NCI-H82 treated with DMSO at 0.1 percent for 48 hours (cell line): Measurements from ENCODE around the gene LAMB3.

ENCODE experiments used
- DNase-seq: peaks from one replicate; lab custom pipeline; 2025; ENCODE audit not compliant: unreplicated experiment; lab: John Stamatoyannopoulos, UW

The LAMB3 gene

DNA sequence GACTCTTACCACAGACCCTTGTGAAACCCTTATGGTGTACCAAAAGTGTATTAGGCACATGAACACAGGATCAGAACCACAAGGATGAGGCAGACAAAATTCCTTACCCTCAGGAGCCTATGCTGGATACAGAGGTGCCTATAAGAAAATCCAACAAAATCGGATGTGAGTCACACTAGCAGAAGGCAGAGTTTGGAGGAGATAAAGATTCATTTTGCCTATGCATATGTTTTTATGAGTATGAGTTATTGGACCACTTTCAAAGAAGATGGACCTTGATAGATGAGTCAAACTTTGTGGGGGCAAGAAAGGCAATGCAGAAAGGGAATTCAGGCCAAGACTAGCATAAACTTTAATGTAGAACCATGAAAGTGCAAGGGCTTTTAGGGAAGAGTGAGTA is 51.7 kb downstream of the LAMB3 start:
- DNase-seq: no peak

DNA sequence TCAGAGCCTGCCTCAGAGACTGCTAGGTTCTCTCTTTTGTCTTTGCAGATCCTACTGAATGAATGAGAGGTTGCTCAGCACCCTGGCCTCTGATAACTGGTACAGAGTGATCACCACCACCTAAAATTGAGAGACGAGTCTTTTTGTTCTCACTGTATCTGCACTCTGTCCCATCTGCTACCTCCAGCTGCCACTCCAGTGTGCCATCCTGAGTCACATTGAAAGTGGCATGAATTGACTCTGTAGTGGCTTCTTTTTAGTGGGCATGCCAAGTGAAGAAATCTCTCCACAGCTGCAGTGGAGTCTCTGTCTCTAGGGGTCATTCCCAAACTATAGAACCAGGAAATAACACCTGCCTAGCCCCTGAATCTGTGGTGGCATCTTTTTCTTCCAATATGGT is 54.0 kb downstream of the LAMB3 start:
- no peak for DNase-seq

DNA sequence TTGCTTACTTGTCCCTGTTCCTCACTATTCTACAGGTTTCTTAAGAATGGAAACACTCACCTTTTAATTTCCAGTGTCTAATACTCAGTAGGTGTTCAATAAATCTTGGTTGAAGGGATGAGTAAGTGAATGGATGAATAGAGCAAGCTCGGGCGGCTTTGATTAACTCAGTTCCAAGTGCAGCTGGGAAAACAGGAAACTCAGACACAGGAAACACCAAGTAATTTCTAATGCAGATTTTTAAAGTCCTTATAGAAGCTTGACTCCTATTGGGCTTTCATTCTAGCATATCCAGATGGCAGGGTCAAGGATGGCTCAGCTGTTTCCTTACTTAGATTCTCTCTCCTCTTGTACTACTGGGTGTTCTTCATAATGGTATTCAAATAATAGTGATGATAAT is 54.7 kb downstream of the LAMB3 start:
- DNase-seq: no peak

- DNase-seq: no peak
Observed at GRCh38 chr1:209595599-209596285, 56.5 kb downstream of the LAMB3 start.

GRCh38 chr1:209595028-209595427 is 57.2 kb downstream of the LAMB3 start:
- no peak for DNase-seq

DNA sequence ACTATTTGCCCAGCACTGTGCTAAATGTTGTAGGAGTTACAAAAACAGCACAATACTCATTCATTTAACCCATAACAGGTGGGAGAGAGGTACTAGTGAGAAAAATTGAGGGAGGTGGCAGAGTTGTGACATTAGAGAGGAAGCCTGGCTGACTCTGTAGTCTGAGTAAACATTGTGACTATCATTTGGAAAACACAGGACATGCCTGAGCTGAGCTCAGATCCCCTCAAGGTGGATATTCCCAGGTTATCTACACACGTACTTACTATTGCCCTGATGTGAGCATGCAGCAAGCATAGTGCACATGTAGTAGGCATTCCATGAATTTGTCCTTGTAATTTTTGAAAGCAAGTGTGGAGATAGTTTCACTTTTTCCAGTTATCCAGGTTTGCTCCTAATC is 57.8 kb downstream of the LAMB3 start:
- no peak for DNase-seq

GRCh38 chr1:209593747-209594146 is 58.5 kb downstream of the LAMB3 start:
- no peak for DNase-seq

GRCh38 chr1:209590405-209590804 is 61.8 kb downstream of the LAMB3 start:
- peak; percentile 30 for DNase-seq

DNA sequence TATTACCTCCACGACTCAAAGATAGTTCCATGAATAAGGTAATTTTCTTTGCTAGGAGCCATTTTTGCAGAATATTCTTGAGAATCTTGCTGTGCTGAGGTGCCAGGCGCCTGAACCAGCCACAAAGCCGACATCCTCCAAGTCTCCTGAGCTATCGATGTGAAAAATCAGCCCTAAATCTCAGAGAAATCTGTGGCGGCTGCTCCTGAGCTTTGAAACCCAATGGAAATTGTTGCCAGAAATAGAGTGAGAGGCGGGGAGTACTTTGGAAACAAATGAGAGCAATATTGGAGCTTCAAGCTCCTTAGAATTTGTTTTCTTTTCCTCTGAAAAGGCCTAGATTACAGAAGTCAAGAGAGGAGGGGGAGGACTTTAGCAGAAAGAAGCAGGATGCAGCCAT is 62.4 kb downstream of the LAMB3 start:
- DNase-seq: no peak

DNA sequence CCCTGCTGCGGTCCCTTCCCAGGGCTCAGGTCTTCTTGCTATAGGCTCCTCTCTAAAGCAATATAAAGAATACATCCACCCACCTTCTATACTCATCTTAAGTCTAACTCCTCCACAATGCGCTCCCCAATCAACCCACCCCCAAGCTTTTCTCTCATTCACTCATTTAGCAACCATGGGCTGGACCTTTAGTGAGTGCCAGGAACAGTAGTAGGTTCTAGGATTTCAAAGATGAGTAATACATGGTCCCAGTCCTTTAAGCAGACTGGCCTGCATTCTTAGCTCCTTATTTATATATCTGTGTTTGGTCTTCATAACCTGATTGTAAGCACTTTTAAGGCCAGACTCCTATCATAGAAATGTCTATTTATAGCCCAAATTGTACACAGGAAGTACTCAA is 62.8 kb downstream of the LAMB3 start:
- DNase-seq: no peak

DNA sequence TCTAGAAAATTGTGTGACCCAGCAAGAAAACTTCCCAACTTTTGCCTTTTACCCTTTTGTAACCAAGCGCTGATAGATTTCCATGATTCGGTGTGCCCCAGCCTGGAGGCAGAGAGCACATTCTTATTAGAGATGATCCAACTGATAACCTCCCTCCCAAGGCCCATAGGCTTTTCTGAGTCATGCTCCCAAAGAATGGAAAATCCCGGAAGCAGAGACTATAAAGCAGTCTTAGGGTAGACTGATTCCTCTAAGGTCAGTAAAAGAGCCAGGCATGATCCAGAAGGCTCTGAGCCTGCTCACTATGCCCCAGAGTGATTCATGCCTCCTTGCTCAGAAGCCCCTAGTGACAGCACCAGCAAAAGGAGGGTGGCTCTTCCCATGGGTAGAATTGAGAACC is 64.4 kb downstream of the LAMB3 start:
- DNase-seq: no peak

- DNase-seq: no peak
Observed at GRCh38 chr1:209586221-209586740, 65.9 kb downstream of the LAMB3 start.

DNA sequence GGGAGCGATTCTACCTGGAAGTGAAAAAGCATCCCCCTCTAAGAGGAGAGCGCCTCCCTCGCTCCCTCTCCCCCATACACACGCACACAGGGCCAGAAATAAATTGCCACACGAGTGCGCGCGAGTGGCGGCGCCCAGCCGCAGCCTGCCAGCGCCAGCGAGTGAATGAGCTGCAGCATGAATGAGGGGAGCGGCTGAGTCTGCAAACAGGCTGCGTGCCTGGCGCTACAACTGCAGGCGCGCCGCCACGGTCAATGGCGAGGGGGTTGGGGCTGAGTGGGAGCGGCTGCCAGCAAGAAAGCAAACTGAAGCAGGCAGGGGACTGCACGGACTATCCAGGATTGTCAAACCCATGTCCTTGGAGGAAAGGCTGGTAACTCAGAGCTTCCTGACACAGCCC is 66.6 kb downstream of the LAMB3 start:
- no peak for DNase-seq

DNA sequence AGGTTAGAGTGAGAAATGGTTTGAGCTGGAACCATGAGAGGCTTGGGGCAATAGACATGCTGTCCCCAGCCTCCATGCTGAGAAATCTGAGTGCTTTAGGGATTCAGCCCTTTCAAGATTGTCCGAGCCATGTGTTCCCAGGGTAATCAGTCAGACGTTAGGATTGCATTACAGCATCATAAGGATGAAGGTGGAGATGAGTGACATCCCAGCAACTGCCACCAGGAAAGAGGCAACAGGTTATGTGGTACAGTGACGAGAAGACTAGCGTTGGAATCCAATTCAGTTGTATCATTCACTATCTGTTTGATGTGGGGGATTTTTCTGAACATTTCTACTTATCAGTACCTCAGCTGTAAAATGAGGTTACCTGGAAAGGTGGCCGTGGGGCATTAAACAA is 67.0 kb downstream of the LAMB3 start:
- no peak for DNase-seq

DNA sequence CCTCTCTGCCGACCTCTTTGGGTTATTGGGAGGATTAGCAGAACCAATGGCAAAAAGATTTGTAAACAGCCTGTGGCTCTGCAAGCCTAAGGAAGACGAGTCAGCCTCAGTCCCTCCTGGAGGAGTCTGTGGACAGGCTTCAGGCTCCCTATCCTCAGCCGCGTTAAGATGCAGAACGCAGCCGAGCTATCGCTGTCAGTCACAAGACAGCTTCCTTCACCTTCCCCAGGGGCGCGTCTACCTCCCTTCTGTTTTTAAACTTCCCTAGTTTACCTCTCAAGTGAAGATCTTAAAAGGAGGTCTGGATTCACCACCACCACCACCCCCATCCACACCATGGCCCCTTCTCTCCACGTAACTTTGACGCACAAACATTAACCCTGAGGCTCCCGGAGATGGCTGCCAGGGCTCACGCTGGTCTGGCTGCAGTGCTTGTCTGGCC is 68.0 kb downstream of the LAMB3 start:
- no peak for DNase-seq

GRCh38 chr1:209583408-209583807 is 68.8 kb downstream of the LAMB3 start, which contains the start of gene CAMK1G:
TSS of gene CAMK1G (plus strand) at chr1:209583714. CDS start at chr1:209594984, 11,270 bp downstream.
- DNase-seq: peak; percentile 77

DNA sequence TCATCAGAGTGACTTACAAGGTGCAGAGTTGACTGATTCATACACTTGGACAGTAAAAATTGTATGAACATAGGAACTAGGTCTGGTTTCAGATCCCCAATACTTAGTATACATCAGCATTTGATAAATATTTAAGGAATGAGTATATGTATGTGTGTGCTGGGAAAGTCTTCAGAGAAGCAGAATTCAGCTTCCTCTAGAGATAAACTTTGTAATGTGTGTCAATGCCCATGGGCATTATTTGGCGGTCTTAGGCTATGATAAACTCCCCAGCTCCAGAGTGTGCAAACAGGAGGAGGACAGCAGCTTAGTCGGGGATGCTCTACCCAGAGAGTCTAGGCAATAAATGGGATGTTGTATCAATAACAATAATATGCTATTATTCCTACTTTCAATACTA is 71.6 kb downstream of the LAMB3 start:
- no peak for DNase-seq

DNA sequence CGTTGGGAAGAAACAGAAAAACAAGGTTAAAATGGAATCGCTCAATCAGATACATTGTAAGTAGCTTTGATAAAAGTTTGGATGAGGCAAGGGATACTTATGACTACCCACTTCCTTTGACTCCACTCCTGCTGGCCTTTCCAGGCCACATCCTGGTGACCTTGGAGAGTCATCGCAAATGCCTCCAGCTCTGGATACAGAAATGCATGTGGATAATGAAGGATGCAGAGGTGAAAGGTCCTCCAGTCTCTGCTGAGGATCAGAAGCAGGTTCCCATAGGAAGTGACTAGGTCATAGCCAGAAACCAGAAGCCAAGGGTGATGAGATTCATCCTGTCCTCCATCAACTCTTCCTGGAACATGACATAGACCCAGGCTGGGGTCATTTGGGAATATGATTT is 74.9 kb downstream of the LAMB3 start:
- DNase-seq: no peak

- peak; percentile 35 for DNase-seq
Observed at GRCh38 chr1:209576392-209577197, 75.6 kb downstream of the LAMB3 start.

GRCh38 chr1:209570743-209571142 is 81.5 kb downstream of the LAMB3 start:
- no peak for DNase-seq

DNA sequence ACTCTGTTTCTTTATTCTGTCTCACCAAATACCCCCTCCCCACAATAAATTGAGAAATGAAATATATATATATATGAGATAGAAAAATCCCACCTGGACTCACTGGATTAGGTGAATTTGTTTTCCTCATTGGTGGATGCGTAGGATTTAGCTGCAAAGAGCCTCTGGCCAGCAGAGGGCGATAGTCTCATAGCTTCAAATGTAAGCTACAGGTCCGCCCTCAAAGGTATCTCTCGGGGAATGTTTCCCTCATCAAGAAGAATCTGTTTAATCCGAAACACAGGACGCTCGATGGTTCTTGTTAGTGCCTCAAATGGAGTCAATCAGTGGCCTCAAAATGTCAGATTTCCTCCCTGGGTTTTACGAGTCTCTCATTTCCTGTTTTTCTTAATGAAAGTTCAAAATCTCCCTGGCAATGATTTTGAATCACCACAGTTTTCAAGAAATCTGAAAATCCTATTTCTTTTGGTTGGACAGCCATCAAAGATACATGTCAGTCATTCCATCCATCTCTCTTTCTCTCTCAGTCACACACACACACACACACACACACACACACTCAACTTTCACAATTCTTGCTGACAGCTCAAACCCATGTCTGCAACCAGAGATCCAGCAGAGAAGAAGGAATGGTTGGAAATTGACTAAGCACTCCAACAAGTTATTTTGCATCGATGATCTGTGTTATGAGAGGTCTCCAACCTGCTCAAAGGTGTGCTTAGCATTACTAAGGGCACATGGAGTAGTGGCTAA is 82.6 kb downstream of the LAMB3 start:
- peak; percentile 70 for DNase-seq
